GM18520 (cell line): Measurements from ENCODE around the gene XRCC3.

Experiments
- ATAC-seq: cut with Tn5 transposase; IDR thresholded peaks from one replicate; pipeline ENCODE4 v1.9.1; 2021; ENCODE audit not compliant: unreplicated experiment

Gene XRCC3

GRCh38 chr14:103715052-103716000 is at the start of gene XRCC3, which contains the start of gene ZFYVE21:
Gene XRCC3 (minus strand): TSS chr14:103715451. CDS start chr14:103711087, 4,364 bp downstream.
Gene ZFYVE21 (plus strand): TSS chr14:103715810. CDS start chr14:103715842, 32 bp downstream.
- ATAC-seq = peak; percentile 93

GRCh38 chr14:103763730-103764488 is 48.7 kb upstream of the XRCC3 start:
- ATAC-seq = peak; percentile 83

- ATAC-seq = no peak
These were observed 47.3 kb upstream of the XRCC3 start for GRCh38 chr14:103762541-103762940.

DNA sequence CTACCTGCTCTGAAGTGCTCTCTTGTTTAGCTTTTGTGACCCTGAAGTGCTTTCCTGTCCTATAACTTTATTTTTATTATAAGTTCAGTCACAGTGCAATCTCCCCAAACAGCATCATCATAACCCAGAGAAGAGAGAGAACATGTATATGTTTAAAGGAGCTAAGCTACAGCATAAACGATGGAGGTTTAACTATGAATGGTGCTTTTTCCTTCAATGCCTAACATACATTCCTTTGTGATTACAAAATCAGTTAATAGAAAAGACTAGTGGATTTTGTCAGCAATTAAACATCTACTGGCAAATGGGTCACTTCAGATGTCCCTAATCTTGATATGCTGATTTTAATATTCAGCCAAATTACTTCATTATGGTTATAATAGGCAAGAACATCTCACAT is 46.8 kb upstream of the XRCC3 start:
- ATAC-seq = no peak

DNA sequence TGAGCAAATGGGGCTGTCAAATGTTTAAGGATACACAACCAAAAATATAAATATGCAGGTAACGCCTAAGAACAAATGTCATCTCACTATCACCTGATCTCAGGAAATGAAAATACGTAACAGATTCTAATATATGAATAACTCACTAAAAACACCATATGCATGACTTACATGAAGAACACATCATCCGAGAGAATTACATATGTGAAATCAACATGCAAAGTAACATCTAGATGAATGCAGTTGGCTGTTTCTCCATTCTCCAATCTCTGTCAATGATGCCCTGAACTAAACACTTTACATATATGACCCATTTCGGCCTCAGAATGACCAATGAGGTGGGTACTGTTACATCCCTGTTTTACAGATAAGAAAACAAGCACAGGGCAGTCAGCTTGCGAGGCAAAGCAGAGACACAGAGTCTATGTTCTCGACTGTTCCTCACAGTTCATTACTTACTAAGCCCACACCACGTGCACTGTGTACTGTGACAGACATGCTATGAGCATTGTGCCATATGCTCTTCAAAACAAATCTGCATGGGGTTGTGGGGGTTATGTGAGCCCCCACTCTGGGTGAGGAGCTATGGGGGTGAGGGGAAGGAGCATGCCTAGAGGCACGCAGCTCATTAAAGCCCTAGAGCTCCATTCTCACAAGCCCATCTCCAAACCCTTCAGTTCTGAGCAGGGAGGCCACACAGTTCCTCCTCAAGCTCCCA is 43.0 kb upstream of the XRCC3 start:
- no peak for ATAC-seq

- ATAC-seq = no peak
These were observed 39.8 kb upstream of the XRCC3 start for GRCh38 chr14:103755060-103755459.

DNA sequence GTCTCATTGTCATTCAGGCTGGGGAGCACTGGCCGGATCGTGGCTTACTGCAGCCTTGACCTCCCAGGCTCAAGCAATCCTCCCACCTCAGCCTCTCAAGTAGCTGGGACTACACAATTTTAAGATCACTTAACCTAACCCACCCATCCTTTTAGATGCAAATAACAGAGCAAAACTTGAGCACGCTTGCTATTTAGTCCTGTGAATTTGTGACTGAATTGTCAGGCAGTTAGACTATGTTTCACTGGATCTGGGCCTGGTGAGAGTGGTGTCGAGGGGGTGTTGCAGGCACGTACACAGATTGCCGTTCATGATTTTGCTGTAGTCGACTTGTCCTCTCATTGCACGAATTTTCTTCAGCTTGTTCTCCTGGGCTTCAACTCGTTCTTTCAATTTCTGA is 38.5 kb upstream of the XRCC3 start:
- no peak for ATAC-seq

GRCh38 chr14:103749860-103750259 is 34.6 kb upstream of the XRCC3 start:
- no peak for ATAC-seq

GRCh38 chr14:103749452-103749851 is 34.2 kb upstream of the XRCC3 start:
- ATAC-seq = no peak

DNA sequence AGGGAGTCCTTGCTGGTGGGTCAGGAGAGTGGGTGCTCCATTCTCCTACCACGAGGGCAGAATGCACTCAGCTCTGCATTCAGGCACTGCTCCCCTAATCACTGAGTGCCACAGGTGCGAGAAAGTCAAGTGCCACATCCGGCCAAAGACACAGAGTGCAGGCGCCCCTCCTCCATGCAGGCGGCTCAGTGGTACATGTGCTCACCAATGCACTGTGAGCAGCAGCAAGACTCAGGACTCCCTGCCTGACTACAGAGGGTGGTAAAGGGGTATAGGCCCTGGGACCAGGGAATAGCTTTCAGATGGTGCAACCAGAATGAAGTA is 33.2 kb upstream of the XRCC3 start:
- ATAC-seq = no peak

DNA sequence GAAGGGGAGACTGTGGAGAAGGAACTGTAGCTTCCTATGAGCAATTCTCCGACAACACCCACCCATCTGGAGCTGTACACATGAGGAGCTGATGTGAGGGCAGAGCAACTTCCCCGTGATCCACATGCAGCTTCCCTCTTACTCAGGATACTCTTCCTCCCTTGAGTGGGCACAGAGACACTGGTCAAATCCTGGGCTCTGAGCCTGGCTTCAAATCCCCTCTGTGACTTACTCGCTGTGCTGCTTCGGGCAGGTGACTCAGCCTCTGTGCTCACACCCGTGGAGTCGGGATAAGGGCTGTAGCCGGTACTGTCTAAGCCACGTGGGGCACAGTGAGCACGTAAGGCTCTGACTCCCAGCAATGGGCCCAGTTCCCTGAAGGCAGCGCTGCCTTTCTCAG is 31.4 kb upstream of the XRCC3 start:
- no peak for ATAC-seq

DNA sequence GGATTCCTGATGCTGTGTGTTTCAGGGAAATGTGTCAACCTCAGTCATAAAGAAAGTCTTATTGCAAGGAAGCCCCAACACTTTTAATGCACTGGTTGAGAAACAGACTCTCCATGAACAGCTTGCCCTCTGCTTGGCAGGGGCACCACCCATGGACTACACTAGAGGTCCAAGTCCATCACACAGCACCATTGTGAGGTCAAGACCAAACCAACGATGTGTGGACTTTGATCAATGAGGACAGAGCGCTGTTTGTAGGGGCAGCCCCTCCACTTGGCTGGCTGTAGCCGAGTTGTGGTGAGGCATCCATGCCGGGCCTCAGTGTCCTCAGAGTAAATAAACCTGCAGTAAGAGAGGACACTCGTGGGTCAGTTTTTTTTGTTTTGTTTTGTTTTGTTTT is 30.2 kb upstream of the XRCC3 start:
- no peak for ATAC-seq

DNA sequence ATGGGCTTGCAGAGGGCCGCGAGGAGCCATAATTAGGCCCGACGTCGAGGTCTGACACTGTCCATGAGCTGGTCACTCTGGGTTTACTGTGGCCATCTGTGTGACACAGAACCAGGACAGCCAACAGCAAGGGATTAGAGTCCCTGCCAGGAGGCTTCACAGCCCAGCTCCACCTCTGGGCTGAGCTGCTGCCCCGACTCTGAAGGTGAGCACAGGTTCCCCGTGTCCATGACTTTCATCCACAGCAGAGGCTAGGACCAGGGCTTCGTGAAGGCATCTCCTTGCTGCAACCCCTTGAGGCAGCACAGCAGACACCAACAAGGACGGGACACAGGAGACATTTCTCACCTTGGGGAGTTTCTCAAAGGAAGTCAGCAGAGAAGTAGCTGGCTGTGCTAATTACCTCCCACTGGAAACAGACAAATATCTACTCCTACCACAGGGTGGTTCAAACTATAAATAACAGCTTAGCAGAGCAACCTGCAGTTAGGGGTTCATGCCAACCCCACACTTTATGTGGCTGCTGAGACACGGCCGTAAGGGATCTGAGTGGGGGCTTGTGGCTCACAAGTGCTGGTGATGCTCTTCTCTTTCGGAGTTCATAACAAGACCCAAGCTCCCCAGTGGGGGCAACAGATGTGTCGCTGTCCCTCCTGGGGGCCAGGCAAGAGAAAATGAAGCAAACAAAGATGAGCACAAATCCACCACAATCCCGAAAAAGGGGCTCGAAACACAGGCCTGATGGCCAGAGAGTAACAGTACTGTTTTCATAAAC is 29.6 kb upstream of the XRCC3 start:
- ATAC-seq = no peak

DNA sequence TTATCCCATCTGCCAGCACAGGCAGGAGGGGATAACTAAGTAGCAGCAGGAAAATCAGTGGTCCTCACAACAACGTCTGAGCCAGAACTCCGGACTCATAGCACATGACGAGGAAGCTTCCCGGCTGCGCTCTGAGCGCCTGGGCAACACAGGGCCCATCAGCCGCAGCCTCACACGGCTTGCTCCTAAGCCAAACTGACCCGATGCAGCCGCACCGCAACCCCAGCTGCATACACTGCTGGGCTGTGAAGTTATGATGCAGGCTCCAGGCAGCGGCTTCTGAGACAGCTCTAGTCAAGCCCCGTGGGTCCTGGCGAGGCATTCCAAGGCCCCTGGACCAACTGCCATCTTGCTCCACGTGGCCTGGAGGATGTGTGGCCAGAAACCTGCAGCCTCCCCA is 28.4 kb upstream of the XRCC3 start:
- ATAC-seq = no peak

DNA sequence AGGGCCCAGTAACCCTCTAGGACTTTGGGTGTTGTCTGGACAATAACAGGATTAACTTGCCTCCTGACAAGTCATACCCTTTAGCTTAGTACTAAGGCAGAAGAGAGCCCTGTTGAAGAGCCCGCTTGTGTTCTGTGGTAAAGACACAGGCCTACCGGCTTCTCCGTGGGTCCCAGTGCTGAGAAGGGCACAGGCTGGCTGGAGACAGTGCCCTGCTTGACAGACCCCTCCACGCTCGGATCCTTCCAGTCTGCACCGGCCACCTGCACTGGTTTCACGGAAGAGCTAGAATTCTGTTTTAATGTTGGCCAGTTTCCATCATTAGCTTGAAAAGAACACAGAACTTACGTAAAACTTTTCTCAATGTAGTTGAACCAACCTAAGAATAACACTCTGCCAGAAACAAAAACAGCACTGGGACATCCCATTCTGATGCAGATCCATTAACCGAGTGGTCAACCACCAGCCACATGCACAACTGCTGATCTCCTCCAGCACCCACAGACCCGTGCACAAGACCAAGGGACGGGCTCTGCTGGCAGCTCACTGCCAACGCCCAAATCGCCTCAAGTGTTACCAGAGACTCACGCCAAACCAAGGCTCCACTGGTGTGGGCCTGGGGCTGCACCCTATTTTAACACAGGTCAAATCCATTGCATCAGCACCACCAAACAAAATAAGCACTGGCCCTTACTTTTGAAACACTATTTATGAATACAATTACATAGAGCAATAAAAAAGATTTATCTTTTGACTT is 27.4 kb upstream of the XRCC3 start:
- ATAC-seq = no peak

DNA sequence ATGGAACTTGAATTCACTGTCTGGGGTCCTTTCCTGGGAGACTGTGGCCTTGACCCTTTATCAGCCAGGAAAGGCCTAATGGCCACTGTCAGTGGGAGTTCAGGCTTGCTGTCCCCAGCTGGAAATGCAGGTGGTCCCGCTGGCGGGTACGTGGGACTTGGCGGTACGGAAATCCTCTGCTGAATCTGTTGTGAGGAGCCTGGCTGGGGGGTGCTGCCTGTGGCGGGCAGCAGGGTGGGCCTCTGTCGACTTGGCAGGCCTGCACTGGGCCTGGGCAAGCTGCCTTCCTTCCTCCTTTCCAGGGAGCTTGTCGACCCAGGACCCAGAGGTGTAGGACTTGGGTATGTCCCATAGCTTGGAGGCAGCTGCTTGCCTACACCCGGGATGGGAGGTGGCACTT is 26.6 kb upstream of the XRCC3 start:
- ATAC-seq = no peak

DNA sequence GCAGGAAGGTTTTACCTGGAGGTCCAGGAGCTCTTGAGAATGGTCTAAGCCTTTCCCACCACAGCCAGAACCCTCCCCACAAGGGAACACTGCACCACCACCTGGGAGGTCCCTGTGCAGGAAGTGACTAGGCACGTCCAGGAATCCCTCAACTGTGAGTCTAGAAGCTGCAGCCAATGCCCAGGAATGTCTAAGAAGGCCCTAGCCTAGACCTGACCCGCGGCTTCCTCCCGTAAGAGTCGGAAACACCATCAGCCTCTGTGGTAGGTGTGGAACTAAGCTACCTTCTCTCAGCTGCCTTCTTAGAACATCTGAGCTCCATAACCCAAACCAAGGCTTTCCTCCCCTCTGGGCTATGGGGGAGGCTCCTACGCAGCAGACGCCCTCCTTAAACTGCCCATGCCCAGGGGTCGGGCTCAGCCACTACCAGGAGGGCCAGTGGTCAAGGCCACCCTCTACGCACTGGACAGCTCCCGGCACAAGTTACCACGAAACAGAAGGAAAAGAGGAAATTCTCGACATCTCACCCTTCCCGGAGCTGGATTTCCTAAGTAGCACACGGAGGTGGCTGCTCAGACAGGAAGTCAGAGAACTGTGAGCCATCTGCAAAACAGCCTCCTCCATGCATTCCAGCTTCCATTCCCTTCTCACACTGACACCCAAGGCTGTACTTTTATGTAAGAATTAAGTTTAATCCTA is 25.9 kb upstream of the XRCC3 start:
- no peak for ATAC-seq

GRCh38 chr14:103739793-103740501 is 24.7 kb upstream of the XRCC3 start:
- no peak for ATAC-seq

- ATAC-seq = no peak
These were observed 24.2 kb upstream of the XRCC3 start for GRCh38 chr14:103739466-103739792.
